Activated CD8-positive, alpha-beta T cell treated with anti-CD3 and anti-CD28 coated beads for 36 hours (primary cell): ENCODE data around the gene PARP15. TPM values are rescaled to one million over a fixed set of nuclear protein-coding genes. Genes with fewer than 3 reads are reported as not detected.

Source experiments
- ATAC-seq: fragments of 200-7000 bp; cut with Tn5 transposase; one replicate; pipeline ENCODE4 v1.10.0; 2021; ENCODE audit warnings: mild to moderate bottlenecking, moderate library complexity
- CTCF ChIA-PET: fragments of 350-600 bp; sonication (Branson Sonifier 250); formaldehyde crosslinking; loops from one replicate; lab custom pipeline; 2021; ENCODE audit warnings: antibody characterized with exemption; lab: Charles Lee
- POLR2A ChIA-PET: fragments of 350-600 bp; sonication (Branson Sonifier 250); formaldehyde crosslinking; loops from one replicate; lab custom pipeline; 2021; ENCODE audit warnings: antibody characterized with exemption; lab: Charles Lee
- DNase-seq: peaks from one replicate; pipeline ENCODE4 v3.0.0-alpha.2; 2020
- H3K27ac Mint-ChIP-seq: one replicate; pipeline ENCODE4 v1.8.0; 2021; ENCODE audit warnings: mild to moderate bottlenecking, mixed read lengths
- H3K27me3 Mint-ChIP-seq: one replicate; pipeline ENCODE4 v1.8.0; 2021; ENCODE audit warnings: mixed read lengths
- H3K36me3 Mint-ChIP-seq: one replicate; pipeline ENCODE4 v1.8.0; 2021; ENCODE audit warnings: low read depth, mixed read lengths
- H3K4me1 Mint-ChIP-seq: one replicate; pipeline ENCODE4 v1.8.0; 2021; ENCODE audit warnings: low read depth, mixed read lengths
- H3K4me3 Mint-ChIP-seq: one replicate; pipeline ENCODE4 v1.8.0; 2021; ENCODE audit warnings: mild to moderate bottlenecking, moderate library complexity, mixed read lengths
- H3K9me3 Mint-ChIP-seq: one replicate; pipeline ENCODE4 v1.8.0; 2021; ENCODE audit warnings: mixed read lengths
- intact Hi-C: fragments of 100-400 bp; cut with micrococcal nuclease; formaldehyde crosslinking; loops from one replicate; pipeline ENCODE4 v1.10.0; 2022
- total RNA-seq, 2 experiments: library from RNA; stranded (reverse); gene quantifications; one replicate each; pipeline ENCODE4 v1.2.3, GENCODE V29; 2021
- TF ChIP-seq, protein P1 (sequence below): fragments of 200-600 bp; IDR thresholded peaks from one replicate; pipeline ENCODE4 v1.8.0; 2022; ENCODE audit warnings: antibody characterized with exemption, mild to moderate bottlenecking

Gene PARP15
- total RNA-seq, 2 experiments from 2014 or later: 13.3 to 14.0 TPM

DNA sequence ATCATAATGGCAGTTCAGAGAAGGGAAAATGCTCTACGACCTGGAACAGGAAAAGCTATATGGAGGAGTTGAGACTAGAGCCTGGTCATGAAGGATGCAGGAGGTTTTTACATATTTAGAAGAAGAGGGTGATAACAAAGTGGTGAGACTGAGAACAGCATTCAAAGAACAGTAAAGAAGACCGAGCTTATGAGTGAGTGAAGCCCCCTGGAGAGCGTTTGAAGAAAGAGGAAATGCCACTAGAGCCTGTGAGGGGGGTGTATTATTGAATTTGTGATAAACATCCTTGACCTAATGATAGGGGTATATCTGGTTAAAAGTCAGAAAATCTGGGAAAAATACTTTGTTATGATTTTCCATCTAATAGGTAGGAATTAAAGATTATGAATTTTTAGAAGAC, 17.5 kb upstream of the PARP15 start:
- Mint-ChIP-seq H3K4me3 (no peak overlapping the region), H3K9me3 (no peaks in the 10 kb centered on the region), H3K36me3 (peaks cover 32% of the 10 kb centered on the region), H3K27me3 (no peaks in the 10 kb centered on the region), H3K4me1 (peaks cover 29% of the 10 kb centered on the region), H3K27ac (no peak overlapping the region)
- ChIA-PET CTCF (interaction anchor here (0.9 to 11.8 kb wide), 6 partner anchors 19 to 167 kb away, joined by 3 to 244 read pairs (median 4); partner anchors contain the start of gene PARP14), POLR2A (interaction anchor here (0.7 to 1.1 kb wide), 2 partner anchors 44 to 142 kb away, joined by 3 read pairs; no protein-coding TSS in a partner anchor)
- intact Hi-C loops: loop anchor here (1.0 kb wide), 1 partner anchor 119 kb away; no protein-coding TSS in a partner anchor
- no peak for ATAC-seq
- DNase-seq: no peak
- TF ChIP-seq, protein P1, sequence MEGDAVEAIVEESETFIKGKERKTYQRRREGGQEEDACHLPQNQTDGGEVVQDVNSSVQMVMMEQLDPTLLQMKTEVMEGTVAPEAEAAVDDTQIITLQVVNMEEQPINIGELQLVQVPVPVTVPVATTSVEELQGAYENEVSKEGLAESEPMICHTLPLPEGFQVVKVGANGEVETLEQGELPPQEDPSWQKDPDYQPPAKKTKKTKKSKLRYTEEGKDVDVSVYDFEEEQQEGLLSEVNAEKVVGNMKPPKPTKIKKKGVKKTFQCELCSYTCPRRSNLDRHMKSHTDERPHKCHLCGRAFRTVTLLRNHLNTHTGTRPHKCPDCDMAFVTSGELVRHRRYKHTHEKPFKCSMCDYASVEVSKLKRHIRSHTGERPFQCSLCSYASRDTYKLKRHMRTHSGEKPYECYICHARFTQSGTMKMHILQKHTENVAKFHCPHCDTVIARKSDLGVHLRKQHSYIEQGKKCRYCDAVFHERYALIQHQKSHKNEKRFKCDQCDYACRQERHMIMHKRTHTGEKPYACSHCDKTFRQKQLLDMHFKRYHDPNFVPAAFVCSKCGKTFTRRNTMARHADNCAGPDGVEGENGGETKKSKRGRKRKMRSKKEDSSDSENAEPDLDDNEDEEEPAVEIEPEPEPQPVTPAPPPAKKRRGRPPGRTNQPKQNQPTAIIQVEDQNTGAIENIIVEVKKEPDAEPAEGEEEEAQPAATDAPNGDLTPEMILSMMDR: no peak

DNA sequence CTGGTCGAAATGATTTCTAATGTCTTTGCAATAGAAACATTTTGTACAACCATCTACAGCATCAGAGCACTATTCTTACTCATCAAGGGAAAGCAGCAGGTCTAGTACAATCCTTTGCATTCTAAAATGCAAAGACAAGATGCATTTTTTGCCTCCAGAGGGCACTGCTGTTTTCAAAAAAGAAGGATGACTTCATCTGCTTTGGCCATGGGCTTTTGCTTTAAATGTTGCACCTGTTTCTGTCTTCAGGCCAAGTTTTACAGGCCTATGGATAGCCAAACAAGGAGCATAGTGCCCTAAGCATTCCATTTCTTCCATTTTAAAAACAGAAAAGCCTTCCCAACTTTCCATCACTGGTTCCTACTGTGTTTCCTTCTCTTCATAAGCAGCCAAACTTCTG, 16.8 kb upstream of the PARP15 start:
- no peaks in the 10 kb centered on the region for H3K27me3 Mint-ChIP-seq
- peak overlapping the region; percentile 14 for H3K27ac Mint-ChIP-seq
- peaks cover 29% of the 10 kb centered on the region for H3K4me1 Mint-ChIP-seq
- DNase-seq (peak; percentile 77), ATAC-seq (peak; percentile 43)
- ChIA-PET POLR2A (interaction anchor here (1.2 to 1.7 kb wide), 2 partner anchors 18 to 119 kb away, joined by 3 to 8 read pairs; no protein-coding TSS in a partner anchor), CTCF (interaction anchor here (1.0 to 11.8 kb wide), 5 partner anchors 14 to 145 kb away, joined by 3 to 244 read pairs (median 5); partner anchors contain the start of genes PARP14 and WDR5B)
- H3K4me3 Mint-ChIP-seq: no peak overlapping the region
- peaks cover 27% of the 10 kb centered on the region for H3K36me3 Mint-ChIP-seq
- no peaks in the 10 kb centered on the region for H3K9me3 Mint-ChIP-seq
- intact Hi-C loops: loop anchor here (1.0 kb wide), 1 partner anchor 119 kb away; no protein-coding TSS in a partner anchor
- TF ChIP-seq, protein P1: peak; percentile 61

DNA sequence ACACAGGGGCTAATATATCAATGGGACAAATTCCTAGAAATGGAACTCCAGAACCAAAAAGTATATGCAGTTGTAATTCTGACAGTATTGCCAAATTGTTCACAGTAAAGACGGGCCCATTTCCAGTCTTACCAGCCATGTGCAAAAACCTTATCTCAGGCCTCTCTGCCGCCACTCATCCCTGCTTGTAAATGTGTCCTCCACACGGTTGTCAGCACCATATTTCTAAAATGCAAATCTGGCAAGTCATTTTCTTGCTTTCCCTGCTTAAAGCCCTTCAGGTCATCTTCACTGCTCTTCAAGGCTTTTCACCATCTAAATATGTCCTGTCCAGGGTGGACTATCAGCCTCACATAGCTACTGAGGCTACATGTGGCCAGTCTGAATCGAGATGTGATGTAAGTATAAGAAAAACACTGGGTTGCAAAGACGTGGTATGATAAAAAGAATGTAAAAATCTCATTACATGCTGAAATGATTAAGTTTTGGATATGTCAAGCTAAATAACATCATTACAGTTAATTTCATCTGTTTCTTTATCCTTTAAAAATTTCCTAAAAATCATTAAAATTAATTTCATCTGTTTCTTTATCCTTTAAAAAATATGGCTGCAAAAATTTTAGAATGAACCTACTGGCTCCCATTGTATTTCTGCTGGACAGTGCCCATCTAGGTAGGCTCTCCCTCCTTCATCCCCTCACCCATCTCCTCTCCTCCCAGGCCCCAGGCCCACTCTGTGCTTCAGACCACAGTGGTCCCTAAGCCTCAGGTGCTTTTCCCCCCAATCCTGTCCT, 14.3 kb upstream of the PARP15 start:
- TF ChIP-seq, protein P1: no peak
- Mint-ChIP-seq H3K9me3 (no peaks in the 10 kb centered on the region), H3K36me3 (peaks cover 35% of the 10 kb centered on the region), H3K4me1 (peaks cover 47% of the 10 kb centered on the region), H3K27ac (peak overlapping the region; percentile 90), H3K4me3 (peak overlapping the region; percentile 76), H3K27me3 (no peaks in the 10 kb centered on the region)
- intact Hi-C loops: no loop called here
- ATAC-seq (no peak), DNase-seq (no peak)
- ChIA-PET POLR2A (interaction anchor here (1.0 to 3.6 kb wide), 3 partner anchors 14 to 116 kb away, joined by 3 to 32 read pairs (median 5); partner anchors contain the start of genes PARP14 and PARP15), CTCF (interaction anchor here (1.6 to 11.8 kb wide), 2 partner anchors 8 to 116 kb away, joined by 4 to 244 read pairs; partner anchors contain the start of gene PARP14)

DNA sequence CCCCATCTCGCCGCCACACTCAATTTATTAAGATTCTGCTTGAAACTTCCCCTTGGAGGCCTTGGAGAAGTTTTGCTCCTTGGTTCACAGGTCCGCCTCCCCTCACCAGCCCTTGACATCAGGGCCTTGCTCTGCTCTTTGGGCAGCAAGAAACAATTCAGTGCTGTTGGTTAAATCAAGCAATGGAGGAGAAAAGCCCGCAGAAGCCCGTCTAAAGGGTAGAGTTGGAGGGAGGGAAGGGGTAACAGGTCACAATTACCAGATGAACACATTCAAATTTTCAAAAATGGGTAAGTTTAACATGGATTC, 13.8 kb upstream of the PARP15 start:
- POLR2A ChIA-PET: interaction anchor here (1.2 to 3.6 kb wide), 7 partner anchors 7 to 118 kb away, joined by 3 to 33 read pairs (median 6); partner anchors contain the start of gene PARP14
- ATAC-seq: no peak

More for the DNA sequence above, 13.8 kb upstream of the PARP15 start:
- intact Hi-C loops: no loop called here
- Mint-ChIP-seq H3K4me3 (peak overlapping the region; percentile 76), H3K4me1 (peaks cover 52% of the 10 kb centered on the region), H3K27ac (peak overlapping the region; percentile 90), H3K9me3 (no peaks in the 10 kb centered on the region), H3K27me3 (no peaks in the 10 kb centered on the region), H3K36me3 (peaks cover 40% of the 10 kb centered on the region)
- TF ChIP-seq, protein P1: no peak
- CTCF ChIA-PET: interaction anchor here (11.8 kb wide), 1 partner anchor 116 kb away, joined by 244 read pairs; the partner anchor contains the start of gene PARP14
- no peak for DNase-seq
